Natural killer cell treated with Interleukin-12 subunit alpha and Interleukin-12 subunit beta and Interleukin-15 and Interleukin-18, amount 100 ng/mL, for 72 hours (primary cell): ENCODE results near the gene CHRNB4. TPM values are rescaled to one million over a fixed set of nuclear protein-coding genes. Genes with fewer than 3 reads are reported as not detected.

Experiments
- ATAC-seq, 2 donors: fragments of 150-1000 bp; cut with Tn5 transposase in 1 of 2; sonication (Bioruptor Pico), chemical (Tn5 transposase) in 1 of 2; 2 replicates each; pipeline ENCODE4 v1.10.0; 2021
- DNase-seq: peaks from one replicate; pipeline ENCODE4 v3.0.0; 2022; ENCODE audit warnings: low spot score
- H3K27ac Mint-ChIP-seq, 2 donors: 1 replicate in 1 of 2; 2 replicates in 1 of 2; pipeline ENCODE4 v1.8.0; 2022; ENCODE audit warnings: mixed read lengths in 2 of 2, mild to moderate bottlenecking in 1 of 2, moderate library complexity in 1 of 2
- H3K27me3 Mint-ChIP-seq, 2 donors: 1 replicate in 1 of 2; 2 replicates in 1 of 2; pipeline ENCODE4 v1.8.0; 2022; ENCODE audit warnings: mixed read lengths in 2 of 2
- H3K36me3 Mint-ChIP-seq: one replicate; pipeline ENCODE4 v1.8.0; 2022; ENCODE audit warnings: mixed read lengths
- H3K4me1 Mint-ChIP-seq, 2 donors: 1 replicate in 1 of 2; 2 replicates in 1 of 2; pipeline ENCODE4 v1.8.0; 2022; ENCODE audit warnings: low read depth in 2 of 2, mixed read lengths in 2 of 2, mild to moderate bottlenecking in 1 of 2
- H3K4me3 Mint-ChIP-seq: one replicate; pipeline ENCODE4 v1.8.0; 2022; ENCODE audit warnings: mixed read lengths
- H3K9me3 Mint-ChIP-seq: 2 replicates; pipeline ENCODE4 v1.8.0; 2022; ENCODE audit warnings: mixed read lengths
- total RNA-seq, 2 donors: library from RNA; stranded (reverse); gene quantifications; one replicate each; pipeline ENCODE4 v1.2.3, GENCODE V29; 2022

CHRNB4 gene
- total RNA-seq, 2 donors from 2014 or later, result not detected

- ATAC-seq (no peak), DNase-seq (no peak)
- Mint-ChIP-seq H3K27me3 (peaks cover 15 to 21% of the 10 kb centered on the region in 2 donors), H3K27ac (no peak overlapping the region), H3K4me3 (no peak overlapping the region), H3K9me3 (no peaks in the 10 kb centered on the region), H3K4me1 (no peaks in the 10 kb centered on the region), H3K36me3 (no peaks in the 10 kb centered on the region)
Measured at GRCh38 chr15:78633348-78633747, 7.7 kb downstream of the CHRNB4 start.

- DNase-seq (no peak), ATAC-seq (no peak)
- Mint-ChIP-seq H3K36me3 (no peaks in the 10 kb centered on the region), H3K4me1 (no peaks in the 10 kb centered on the region), H3K27ac (no peak overlapping the region), H3K4me3 (no peak overlapping the region), H3K9me3 (no peaks in the 10 kb centered on the region), H3K27me3 (peaks cover 15 to 36% of the 10 kb centered on the region in 2 donors)
Measured at GRCh38 chr15:78630886-78631633, 9.9 kb downstream of the CHRNB4 start.

- no peaks in the 10 kb centered on the region for H3K36me3 Mint-ChIP-seq
- no peaks in the 10 kb centered on the region for H3K4me1 Mint-ChIP-seq
- no peaks in the 10 kb centered on the region for H3K9me3 Mint-ChIP-seq
- DNase-seq (no peak), ATAC-seq (no peak)
- no peak overlapping the region for H3K27ac Mint-ChIP-seq
- peaks cover 15 to 38% of the 10 kb centered on the region in 2 donors for H3K27me3 Mint-ChIP-seq
- H3K4me3 Mint-ChIP-seq, result no peak overlapping the region
Measured at GRCh38 chr15:78629716-78630065, 11.3 kb downstream of the CHRNB4 start.

- DNase-seq, result no peak
- H3K27ac Mint-ChIP-seq, result no peak overlapping the region
- no peaks in the 10 kb centered on the region for H3K4me1 Mint-ChIP-seq
- H3K9me3 Mint-ChIP-seq, result no peaks in the 10 kb centered on the region
- peaks cover 16 to 43% of the 10 kb centered on the region in 2 donors for H3K27me3 Mint-ChIP-seq
- ATAC-seq, result no peak
- no peak overlapping the region for H3K4me3 Mint-ChIP-seq
- no peaks in the 10 kb centered on the region for H3K36me3 Mint-ChIP-seq
Measured at GRCh38 chr15:78629031-78629715, 11.8 kb downstream of the CHRNB4 start.

- ATAC-seq, result no peak
- Mint-ChIP-seq H3K27ac (no peak overlapping the region), H3K27me3 (peaks cover 22 to 49% of the 10 kb centered on the region in 2 donors), H3K9me3 (no peaks in the 10 kb centered on the region), H3K4me1 (no peaks in the 10 kb centered on the region), H3K36me3 (no peaks in the 10 kb centered on the region), H3K4me3 (no peak overlapping the region)
- no peak for DNase-seq
Measured at GRCh38 chr15:78628227-78628626, 12.8 kb downstream of the CHRNB4 start.

- no peak for ATAC-seq
- peaks cover 24 to 50% of the 10 kb centered on the region in 2 donors for H3K27me3 Mint-ChIP-seq
- H3K4me1 Mint-ChIP-seq, result no peaks in the 10 kb centered on the region
- no peaks in the 10 kb centered on the region for H3K9me3 Mint-ChIP-seq
- H3K36me3 Mint-ChIP-seq, result no peaks in the 10 kb centered on the region
- DNase-seq, result no peak
- no peak overlapping the region for H3K27ac Mint-ChIP-seq
- H3K4me3 Mint-ChIP-seq, result no peak overlapping the region
Measured at GRCh38 chr15:78627348-78627747, 13.7 kb downstream of the CHRNB4 start.

- no peak overlapping the region for H3K4me3 Mint-ChIP-seq
- no peak overlapping the region for H3K27ac Mint-ChIP-seq
- H3K27me3 Mint-ChIP-seq, result peaks cover 31 to 59% of the 10 kb centered on the region in 2 donors
- no peak for ATAC-seq
- no peaks in the 10 kb centered on the region for H3K9me3 Mint-ChIP-seq
- no peaks in the 10 kb centered on the region for H3K4me1 Mint-ChIP-seq
- no peaks in the 10 kb centered on the region for H3K36me3 Mint-ChIP-seq
- no peak for DNase-seq
Measured at GRCh38 chr15:78626381-78626995, 14.5 kb downstream of the CHRNB4 start.

- ATAC-seq (no peak), DNase-seq (no peak)
- no peaks in the 10 kb centered on the region for H3K36me3 Mint-ChIP-seq
- H3K4me1 Mint-ChIP-seq, result no peaks in the 10 kb centered on the region
- no peaks in the 10 kb centered on the region for H3K9me3 Mint-ChIP-seq
- H3K27ac Mint-ChIP-seq, result no peak overlapping the region
- no peak overlapping the region for H3K4me3 Mint-ChIP-seq
- H3K27me3 Mint-ChIP-seq, result peaks cover 33 to 62% of the 10 kb centered on the region in 2 donors
Measured at GRCh38 chr15:78625606-78626280, 15.3 kb downstream of the CHRNB4 start.

GRCh38 chr15:78624651-78625590, 16.1 kb downstream of the CHRNB4 start:
- Mint-ChIP-seq H3K4me1 (no peaks in the 10 kb centered on the region), H3K27me3 (peaks cover 33 to 62% of the 10 kb centered on the region in 2 donors), H3K27ac (no peak overlapping the region), H3K4me3 (no peak overlapping the region), H3K36me3 (no peaks in the 10 kb centered on the region), H3K9me3 (no peaks in the 10 kb centered on the region)
- no peak for DNase-seq
- peak in 1 of 2 donors; percentile 12 for ATAC-seq

GRCh38 chr15:78623786-78624497, 17.1 kb downstream of the CHRNB4 start:
- Mint-ChIP-seq H3K27ac (no peak overlapping the region), H3K4me1 (no peaks in the 10 kb centered on the region), H3K4me3 (no peak overlapping the region), H3K27me3 (peaks cover 37 to 57% of the 10 kb centered on the region in 2 donors), H3K36me3 (no peaks in the 10 kb centered on the region), H3K9me3 (no peaks in the 10 kb centered on the region)
- ATAC-seq (no peak), DNase-seq (no peak)

GRCh38 chr15:78621810-78622402, 19.1 kb downstream of the CHRNB4 start:
- no peak overlapping the region for H3K4me3 Mint-ChIP-seq
- DNase-seq (no peak), ATAC-seq (no peak)
- H3K27ac Mint-ChIP-seq, result no peak overlapping the region
- no peaks in the 10 kb centered on the region for H3K9me3 Mint-ChIP-seq
- H3K27me3 Mint-ChIP-seq, result peaks cover 37 to 52% of the 10 kb centered on the region in 2 donors
- peaks cover 0 to 3% of the 10 kb centered on the region in 2 donors for H3K4me1 Mint-ChIP-seq
- H3K36me3 Mint-ChIP-seq, result no peaks in the 10 kb centered on the region
